BLaER1 (cell line): ENCODE measurements around the gene GABRQ.

Experiments used
- H3K27ac ChIP-seq: shearing (Covaris generic); formaldehyde crosslinking; 2 replicates; pipeline ENCODE4 v1.8.1; 2022
- H3K27me3 ChIP-seq: shearing (Covaris generic); formaldehyde crosslinking; 2 replicates; pipeline ENCODE4 v1.8.1; 2022
- H3K36me3 ChIP-seq: shearing (Covaris generic); formaldehyde crosslinking; 2 replicates; pipeline ENCODE4 v1.8.1; 2022
- H3K4me1 ChIP-seq: shearing (Covaris generic); formaldehyde crosslinking; 2 replicates; pipeline ENCODE4 v1.8.1; 2022
- H3K4me2 ChIP-seq: shearing (Covaris generic); formaldehyde crosslinking; 2 replicates; pipeline ENCODE4 v1.8.1; 2022
- H3K4me3 ChIP-seq: shearing (Covaris generic); formaldehyde crosslinking; 2 replicates; pipeline ENCODE4 v1.8.1; 2022
- H3K9ac ChIP-seq: shearing (Covaris generic); formaldehyde crosslinking; 2 replicates; pipeline ENCODE4 v1.8.1; 2022
- H3K9me3 ChIP-seq: shearing (Covaris generic); formaldehyde crosslinking; 2 replicates; pipeline ENCODE4 v1.8.1; 2022
- H4K20me1 ChIP-seq: shearing (Covaris generic); formaldehyde crosslinking; 2 replicates; pipeline ENCODE4 v1.8.1; 2022
- Cebpa-rat ChIP-seq: shearing (Covaris generic); IDR thresholded peaks from 2 replicates; pipeline ENCODE4 v1.8.1; 2022

The GABRQ gene

GRCh38 chrX:152639426-152639825 is 1.7 kb downstream of the GABRQ start:
- no peak overlapping the region for H3K4me2 ChIP-seq
- no peak overlapping the region for H3K9ac ChIP-seq
- peaks cover 15% of the 10 kb centered on the region; the same call in 1 of the 2 replicates for H4K20me1 ChIP-seq
- no peaks in the 10 kb centered on the region for H3K36me3 ChIP-seq
- no peak for TF ChIP-seq Cebpa-rat
- peaks cover 91% of the 10 kb centered on the region for H3K27me3 ChIP-seq
- H3K9me3 ChIP-seq: no peaks in the 10 kb centered on the region; the same call in 1 of the 2 replicates
- no peak overlapping the region for H3K27ac ChIP-seq
- no peak overlapping the region for H3K4me3 ChIP-seq
- H3K4me1 ChIP-seq: no peaks in the 10 kb centered on the region

- H3K36me3 ChIP-seq: no peaks in the 10 kb centered on the region
- no peak for TF ChIP-seq Cebpa-rat
- no peaks in the 10 kb centered on the region for H3K4me1 ChIP-seq
- H4K20me1 ChIP-seq: peaks cover 12% of the 10 kb centered on the region; the same call in 1 of the 2 replicates
- no peak overlapping the region for H3K4me3 ChIP-seq
- H3K9me3 ChIP-seq: no peaks in the 10 kb centered on the region; the same call in 1 of the 2 replicates
- H3K27ac ChIP-seq: no peak overlapping the region
- H3K27me3 ChIP-seq: peaks cover 92% of the 10 kb centered on the region
- no peak overlapping the region for H3K9ac ChIP-seq
- no peak overlapping the region for H3K4me2 ChIP-seq
These were observed 2.5 kb downstream of the GABRQ start for GRCh38 chrX:152640034-152640818.

GRCh38 chrX:152641256-152641875 is 3.7 kb downstream of the GABRQ start:
- no peaks in the 10 kb centered on the region for H3K36me3 ChIP-seq
- no peak overlapping the region for H3K4me2 ChIP-seq
- peaks cover 93% of the 10 kb centered on the region for H3K27me3 ChIP-seq
- no peak overlapping the region for H3K27ac ChIP-seq
- no peaks in the 10 kb centered on the region for H3K4me1 ChIP-seq
- TF ChIP-seq Cebpa-rat: no peak
- H3K4me3 ChIP-seq: no peak overlapping the region
- H3K9me3 ChIP-seq: no peaks in the 10 kb centered on the region; the same call in 1 of the 2 replicates
- H4K20me1 ChIP-seq: peaks cover 13% of the 10 kb centered on the region; the same call in 1 of the 2 replicates
- H3K9ac ChIP-seq: no peak overlapping the region

- no peak overlapping the region for H3K27ac ChIP-seq
- no peak overlapping the region for H3K9ac ChIP-seq
- no peak overlapping the region for H3K4me3 ChIP-seq
These were observed 4.3 kb downstream of the GABRQ start for GRCh38 chrX:152641996-152642395.

GRCh38 chrX:152642931-152643564 is 5.4 kb downstream of the GABRQ start:
- no peak overlapping the region for H3K27ac ChIP-seq
- H3K9me3 ChIP-seq: no peaks in the 10 kb centered on the region; the same call in 1 of the 2 replicates
- no peak overlapping the region for H3K4me3 ChIP-seq
- peaks cover 95% of the 10 kb centered on the region for H3K27me3 ChIP-seq
- H4K20me1 ChIP-seq: peaks cover 13% of the 10 kb centered on the region; the same call in 1 of the 2 replicates
- no peaks in the 10 kb centered on the region for H3K36me3 ChIP-seq
- H3K4me1 ChIP-seq: peaks cover 15% of the 10 kb centered on the region
- no peak for TF ChIP-seq Cebpa-rat
- H3K9ac ChIP-seq: no peak overlapping the region
- no peak overlapping the region for H3K4me2 ChIP-seq

More at GRCh38 chrX:152641996-152642395, 4.3 kb downstream of the GABRQ start:
- peaks cover 13% of the 10 kb centered on the region; the same call in 1 of the 2 replicates for H4K20me1 ChIP-seq
- no peak overlapping the region for H3K4me2 ChIP-seq
- H3K27me3 ChIP-seq: peaks cover 93% of the 10 kb centered on the region
- no peaks in the 10 kb centered on the region; the same call in 1 of the 2 replicates for H3K9me3 ChIP-seq
- no peak for TF ChIP-seq Cebpa-rat
- H3K4me1 ChIP-seq: peaks cover 5% of the 10 kb centered on the region
- H3K36me3 ChIP-seq: no peaks in the 10 kb centered on the region

GRCh38 chrX:152646961-152647360 is 9.3 kb downstream of the GABRQ start:
- Histone ChIP-seq H3K36me3 (no peaks in the 10 kb centered on the region), H3K27ac (no peak overlapping the region), H3K27me3 (peaks cover 95% of the 10 kb centered on the region), H3K4me2 (peak overlapping the region; percentile 47), H3K9me3 (no peaks in the 10 kb centered on the region; the same call in 1 of the 2 replicates), H3K9ac (no peak overlapping the region), H4K20me1 (peaks cover 24% of the 10 kb centered on the region; the same call in 1 of the 2 replicates), H3K4me1 (peaks cover 15% of the 10 kb centered on the region), H3K4me3 (no peak overlapping the region)
- no peak for TF ChIP-seq Cebpa-rat

- no peaks in the 10 kb centered on the region for H3K36me3 ChIP-seq
- TF ChIP-seq Cebpa-rat: no peak
- H3K4me3 ChIP-seq: no peak overlapping the region
- H3K4me2 ChIP-seq: peak overlapping the region; percentile 47
- H3K27ac ChIP-seq: no peak overlapping the region
- H3K9me3 ChIP-seq: no peaks in the 10 kb centered on the region; the same call in 1 of the 2 replicates
- peaks cover 15% of the 10 kb centered on the region for H3K4me1 ChIP-seq
- H3K27me3 ChIP-seq: peaks cover 96% of the 10 kb centered on the region
- H3K9ac ChIP-seq: no peak overlapping the region
- peaks cover 28% of the 10 kb centered on the region; the same call in 1 of the 2 replicates for H4K20me1 ChIP-seq
These were observed 10.3 kb downstream of the GABRQ start for GRCh38 chrX:152647978-152648377.

- Histone ChIP-seq H3K27me3 (peaks cover 100% of the 10 kb centered on the region), H3K4me3 (no peak overlapping the region)
These were observed 14.4 kb downstream of the GABRQ start for GRCh38 chrX:152652060-152652459.

GRCh38 chrX:152652467-152652866 is 14.8 kb downstream of the GABRQ start:
- H3K4me1 ChIP-seq: peaks cover 6% of the 10 kb centered on the region
- no peak overlapping the region for H3K27ac ChIP-seq
- no peaks in the 10 kb centered on the region; the same call in 1 of the 2 replicates for H3K9me3 ChIP-seq
- no peak overlapping the region for H3K4me2 ChIP-seq
- no peaks in the 10 kb centered on the region for H3K36me3 ChIP-seq
- H3K4me3 ChIP-seq: no peak overlapping the region
- H3K9ac ChIP-seq: no peak overlapping the region
- peaks cover 98% of the 10 kb centered on the region for H3K27me3 ChIP-seq
- peaks cover 23% of the 10 kb centered on the region; the same call in 1 of the 2 replicates for H4K20me1 ChIP-seq
- TF ChIP-seq Cebpa-rat: no peak

More at GRCh38 chrX:152652060-152652459, 14.4 kb downstream of the GABRQ start:
- no peak overlapping the region for H3K4me2 ChIP-seq
- H3K9me3 ChIP-seq: no peaks in the 10 kb centered on the region; the same call in 1 of the 2 replicates
- no peak overlapping the region for H3K27ac ChIP-seq
- no peak overlapping the region for H3K9ac ChIP-seq
- H3K4me1 ChIP-seq: peaks cover 10% of the 10 kb centered on the region
- H3K36me3 ChIP-seq: no peaks in the 10 kb centered on the region
- no peak for TF ChIP-seq Cebpa-rat
- H4K20me1 ChIP-seq: peaks cover 23% of the 10 kb centered on the region; the same call in 1 of the 2 replicates
